Measurements from ENCODE around the gene EHD1.

DNA sequence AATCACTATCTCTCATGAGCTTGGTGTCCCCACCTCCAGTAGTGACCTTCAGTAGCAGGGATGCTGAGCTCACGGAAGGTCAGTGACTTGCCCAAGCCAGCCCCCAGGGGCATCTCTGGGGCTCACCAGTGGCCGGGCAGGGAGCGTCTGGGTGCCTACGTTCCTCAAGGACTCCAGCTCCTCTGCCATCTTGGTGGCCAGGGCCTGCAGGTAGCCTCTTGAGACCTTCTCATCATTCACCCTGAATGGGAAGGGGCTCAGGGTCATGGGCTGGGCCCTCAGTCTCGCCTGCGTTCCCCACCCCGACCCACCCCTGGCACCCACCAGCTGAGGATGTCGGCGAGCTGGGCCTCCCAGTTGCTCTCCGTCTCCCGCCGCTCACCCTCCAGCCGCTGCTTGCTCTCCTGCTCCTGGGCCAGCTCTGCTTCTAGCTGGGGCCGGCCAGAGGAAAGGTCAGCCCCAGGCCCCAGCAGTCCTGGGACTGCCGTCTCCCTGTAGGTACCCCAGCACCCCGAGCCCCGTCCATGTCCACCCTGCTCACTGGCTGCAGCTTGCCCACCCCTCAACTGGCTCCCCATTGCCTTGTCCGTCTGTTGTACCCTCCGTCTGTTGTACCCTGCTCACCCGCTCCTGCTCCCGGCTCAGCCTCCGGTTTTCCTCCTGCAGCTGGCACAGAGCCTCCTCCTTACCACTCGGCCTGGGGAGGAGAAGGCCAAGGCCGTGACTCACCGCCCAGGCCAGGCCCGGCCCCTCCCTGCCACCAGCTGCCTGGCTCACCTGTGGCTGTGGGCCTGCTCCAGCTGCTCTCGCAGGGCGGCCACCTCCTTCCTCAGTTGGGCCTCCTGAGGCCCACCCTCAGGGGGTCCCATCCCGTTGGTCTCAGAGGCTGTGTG is 43.5 kb downstream of the EHD1 start:
- TF ChIP-seq, protein P1, sequence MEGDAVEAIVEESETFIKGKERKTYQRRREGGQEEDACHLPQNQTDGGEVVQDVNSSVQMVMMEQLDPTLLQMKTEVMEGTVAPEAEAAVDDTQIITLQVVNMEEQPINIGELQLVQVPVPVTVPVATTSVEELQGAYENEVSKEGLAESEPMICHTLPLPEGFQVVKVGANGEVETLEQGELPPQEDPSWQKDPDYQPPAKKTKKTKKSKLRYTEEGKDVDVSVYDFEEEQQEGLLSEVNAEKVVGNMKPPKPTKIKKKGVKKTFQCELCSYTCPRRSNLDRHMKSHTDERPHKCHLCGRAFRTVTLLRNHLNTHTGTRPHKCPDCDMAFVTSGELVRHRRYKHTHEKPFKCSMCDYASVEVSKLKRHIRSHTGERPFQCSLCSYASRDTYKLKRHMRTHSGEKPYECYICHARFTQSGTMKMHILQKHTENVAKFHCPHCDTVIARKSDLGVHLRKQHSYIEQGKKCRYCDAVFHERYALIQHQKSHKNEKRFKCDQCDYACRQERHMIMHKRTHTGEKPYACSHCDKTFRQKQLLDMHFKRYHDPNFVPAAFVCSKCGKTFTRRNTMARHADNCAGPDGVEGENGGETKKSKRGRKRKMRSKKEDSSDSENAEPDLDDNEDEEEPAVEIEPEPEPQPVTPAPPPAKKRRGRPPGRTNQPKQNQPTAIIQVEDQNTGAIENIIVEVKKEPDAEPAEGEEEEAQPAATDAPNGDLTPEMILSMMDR (IDR thresholded peaks at IDR 0.05): no peak
- no peak for TF ChIP-seq EZH2 (IDR thresholded peaks at IDR 0.05)

Measured in neural progenitor cell (in vitro differentiated cells).